ENCODE results near the gene SCN9A. TPM values are rescaled to one million over a fixed set of nuclear protein-coding genes. Genes with fewer than 3 reads are reported as not detected.

Gene SCN9A
- total RNA-seq, 1 donor from 2014 or later, result 7.8 TPM

DNA sequence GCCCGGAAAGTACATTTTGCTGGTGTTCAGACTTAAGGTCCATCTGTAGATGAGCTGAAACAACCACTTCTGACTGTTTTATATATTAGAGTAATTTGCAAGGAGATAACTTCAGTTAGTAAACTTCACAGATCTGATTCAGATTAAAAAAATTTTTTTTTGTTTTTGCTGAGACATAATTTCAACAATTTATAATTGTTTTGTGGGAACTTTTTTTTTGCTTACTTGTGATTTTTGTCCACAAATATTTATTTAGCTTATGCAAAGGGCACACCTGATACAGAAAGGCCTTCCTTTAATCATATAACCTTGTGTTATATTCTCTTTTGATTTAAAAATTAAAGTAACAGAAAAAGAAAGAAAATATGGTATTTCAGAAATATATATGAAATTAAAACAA is 9.6 kb upstream of the SCN9A start:
- no peaks in the 10 kb centered on the region for H3K36me3 Mint-ChIP-seq (ENCODE audit: low read depth, unreplicated experiment)
- Histone ChIP-seq H3K9ac (ENCODE audit: low read length) (no peak overlapping the region), H4K20me1 (ENCODE audit: insufficient read depth, low read length) (no peaks in the 10 kb centered on the region), H2AFZ (ENCODE audit: low read depth, low read length) (no peak overlapping the region), H3K36me3 (ENCODE audit: insufficient read depth, low read length) (no peaks in the 10 kb centered on the region), H3K4me1 (ENCODE audit: insufficient read depth, low read length) (no peaks in the 10 kb centered on the region), H3K27ac (ENCODE audit: low read depth, low read length) (no peak overlapping the region), H3K4me3 (ENCODE audit: insufficient read depth, low read depth, low read length) (no peak overlapping the region), H3K4me2 (ENCODE audit: low read length) (no peak overlapping the region), H3K79me2 (ENCODE audit: insufficient read depth, low read length) (no peaks in the 10 kb centered on the region), H3K27me3 (ENCODE audit: insufficient read depth, low read length) (no peaks in the 10 kb centered on the region), H3K9me3 (ENCODE audit: insufficient read depth, low read depth, low read length) (no peaks in the 10 kb centered on the region)
- TF ChIP-seq EZH2 (IDR thresholded peaks at IDR 0.05; ENCODE audit: insufficient read depth, low read length) (no peak), CTCF (IDR thresholded peaks at IDR 0.05; ENCODE audit: insufficient read depth, low read depth, low read length) (no peak)
- H3K4me3 Mint-ChIP-seq (ENCODE audit: unreplicated experiment), result no peak overlapping the region
- FAIRE-seq (no peak), DNase-seq (ENCODE audit: low read depth) (no peak)
- H3K4me1 Mint-ChIP-seq (ENCODE audit: low read depth, unreplicated experiment), result no peaks in the 10 kb centered on the region
- H3K27me3 Mint-ChIP-seq (ENCODE audit: low read depth, unreplicated experiment), result no peaks in the 10 kb centered on the region
- H3K27ac Mint-ChIP-seq (ENCODE audit: unreplicated experiment), result no peak overlapping the region
- H3K9me3 Mint-ChIP-seq (ENCODE audit: unreplicated experiment), result no peaks in the 10 kb centered on the region

- Mint-ChIP-seq H3K27me3 (ENCODE audit: low read depth, unreplicated experiment) (no peaks in the 10 kb centered on the region), H3K36me3 (ENCODE audit: low read depth, unreplicated experiment) (no peaks in the 10 kb centered on the region), H3K9me3 (ENCODE audit: unreplicated experiment) (no peaks in the 10 kb centered on the region), H3K4me3 (ENCODE audit: unreplicated experiment) (no peak overlapping the region), H3K27ac (ENCODE audit: unreplicated experiment) (no peak overlapping the region), H3K4me1 (ENCODE audit: low read depth, unreplicated experiment) (no peaks in the 10 kb centered on the region)
- no peaks in the 10 kb centered on the region for H3K79me2 ChIP-seq (ENCODE audit: insufficient read depth, low read length)
- FAIRE-seq (peak; percentile 82), DNase-seq (ENCODE audit: low read depth) (peak; percentile 6)
- H3K4me1 ChIP-seq (ENCODE audit: insufficient read depth, low read length), result no peaks in the 10 kb centered on the region
- no peak overlapping the region for H2AFZ ChIP-seq (ENCODE audit: low read depth, low read length)
- H4K20me1 ChIP-seq (ENCODE audit: insufficient read depth, low read length), result no peaks in the 10 kb centered on the region
- no peaks in the 10 kb centered on the region for H3K9me3 ChIP-seq (ENCODE audit: insufficient read depth, low read depth, low read length)
- no peaks in the 10 kb centered on the region for H3K27me3 ChIP-seq (ENCODE audit: insufficient read depth, low read length)
- H3K27ac ChIP-seq (ENCODE audit: low read depth, low read length), result no peak overlapping the region
- H3K9ac ChIP-seq (ENCODE audit: low read length), result no peak overlapping the region
- no peak overlapping the region for H3K4me3 ChIP-seq (ENCODE audit: insufficient read depth, low read depth, low read length)
- peak; percentile 40 for TF ChIP-seq CTCF (IDR thresholded peaks at IDR 0.05; ENCODE audit: insufficient read depth, low read depth, low read length)
- no peak for TF ChIP-seq EZH2 (IDR thresholded peaks at IDR 0.05; ENCODE audit: insufficient read depth, low read length)
- no peak overlapping the region for H3K4me2 ChIP-seq (ENCODE audit: low read length)
- no peaks in the 10 kb centered on the region for H3K36me3 ChIP-seq (ENCODE audit: insufficient read depth, low read length)
Observed at GRCh38 chr2:166384774-166385173, 9.0 kb upstream of the SCN9A start.

- Histone ChIP-seq H2AFZ (ENCODE audit: low read depth, low read length) (no peak overlapping the region), H3K4me1 (ENCODE audit: insufficient read depth, low read length) (no peaks in the 10 kb centered on the region), H3K27me3 (ENCODE audit: insufficient read depth, low read length) (no peaks in the 10 kb centered on the region), H3K9ac (ENCODE audit: low read length) (no peak overlapping the region), H3K36me3 (ENCODE audit: insufficient read depth, low read length) (no peaks in the 10 kb centered on the region), H3K4me3 (ENCODE audit: insufficient read depth, low read depth, low read length) (no peak overlapping the region), H3K9me3 (ENCODE audit: insufficient read depth, low read depth, low read length) (no peaks in the 10 kb centered on the region), H3K79me2 (ENCODE audit: insufficient read depth, low read length) (no peaks in the 10 kb centered on the region), H4K20me1 (ENCODE audit: insufficient read depth, low read length) (no peaks in the 10 kb centered on the region), H3K4me2 (ENCODE audit: low read length) (no peak overlapping the region), H3K27ac (ENCODE audit: low read depth, low read length) (no peak overlapping the region)
- H3K27me3 Mint-ChIP-seq (ENCODE audit: low read depth, unreplicated experiment), result no peaks in the 10 kb centered on the region
- FAIRE-seq (no peak), DNase-seq (ENCODE audit: low read depth) (no peak)
- TF ChIP-seq EZH2 (IDR thresholded peaks at IDR 0.05; ENCODE audit: insufficient read depth, low read length), result no peak
- no peak for TF ChIP-seq CTCF (IDR thresholded peaks at IDR 0.05; ENCODE audit: insufficient read depth, low read depth, low read length)
- H3K27ac Mint-ChIP-seq (ENCODE audit: unreplicated experiment), result no peak overlapping the region
- no peaks in the 10 kb centered on the region for H3K36me3 Mint-ChIP-seq (ENCODE audit: low read depth, unreplicated experiment)
- H3K4me1 Mint-ChIP-seq (ENCODE audit: low read depth, unreplicated experiment), result no peaks in the 10 kb centered on the region
- H3K9me3 Mint-ChIP-seq (ENCODE audit: unreplicated experiment), result no peaks in the 10 kb centered on the region
- no peak overlapping the region for H3K4me3 Mint-ChIP-seq (ENCODE audit: unreplicated experiment)
Observed at GRCh38 chr2:166382448-166382847, 6.7 kb upstream of the SCN9A start.
